RWPE2 (cell line): ENCODE data around the gene LRP11.
"Not testable (repeated sequence)": the region's sequence is repeated elsewhere in the genome, so short reads cannot be mapped to it uniquely, and the experiment has no call there.

Experiments
- ATAC-seq: fragments of 200-7000 bp; cut with Tn5 transposase; 3 replicates; pipeline ENCODE4 v1.9.1; 2021; ENCODE audit warnings: low read depth
- DNase-seq: peaks from one replicate; pipeline ENCODE4 v3.0.0-alpha.2; 2020; ENCODE audit warnings: low spot score
- H3K27ac ChIP-seq: fragments of 450-650 bp; 2 replicates; pipeline ENCODE4 v1.5.1; 2017; ENCODE audit warnings: mild to moderate bottlenecking; ENCODE audit not compliant: poor library complexity, severe bottlenecking
- H3K27me3 ChIP-seq: fragments of 250-450 bp; sonication (Bioruptor Pico); 2 replicates; pipeline ENCODE4 v1.5.1; 2021; ENCODE audit warnings: mild to moderate bottlenecking, moderate library complexity; ENCODE audit not compliant: insufficient read depth, poor library complexity, severe bottlenecking
- H3K36me3 ChIP-seq: fragments of 250-450 bp; sonication (Bioruptor Pico); 2 replicates; pipeline ENCODE4 v1.5.1; 2020; ENCODE audit warnings: low read depth, mild to moderate bottlenecking, moderate library complexity
- H3K4me1 ChIP-seq: fragments of 250-450 bp; sonication (Bioruptor Pico); 2 replicates; pipeline ENCODE4 v1.5.1; 2021; ENCODE audit warnings: mild to moderate bottlenecking, moderate library complexity; ENCODE audit not compliant: insufficient read depth, poor library complexity, severe bottlenecking
- H3K4me3 ChIP-seq: fragments of 250-450 bp; sonication (Bioruptor Pico); 2 replicates; pipeline ENCODE4 v1.5.1; 2021; ENCODE audit warnings: mild to moderate bottlenecking, moderate library complexity; ENCODE audit not compliant: severe bottlenecking
- H3K9me3 ChIP-seq: fragments of 250-450 bp; sonication (Bioruptor Pico); 2 replicates; pipeline ENCODE4 v1.5.1; 2021; ENCODE audit warnings: mild to moderate bottlenecking, moderate library complexity; ENCODE audit not compliant: severe bottlenecking
- TF ChIP-seq, protein P1 (sequence below): fragments of 450-650 bp; IDR thresholded peaks from one replicate; pipeline ENCODE4 v1.5.1; 2017; ENCODE audit warnings: mild to moderate bottlenecking, moderate library complexity; ENCODE audit not compliant: poor library complexity, severe bottlenecking

Gene LRP11

DNA sequence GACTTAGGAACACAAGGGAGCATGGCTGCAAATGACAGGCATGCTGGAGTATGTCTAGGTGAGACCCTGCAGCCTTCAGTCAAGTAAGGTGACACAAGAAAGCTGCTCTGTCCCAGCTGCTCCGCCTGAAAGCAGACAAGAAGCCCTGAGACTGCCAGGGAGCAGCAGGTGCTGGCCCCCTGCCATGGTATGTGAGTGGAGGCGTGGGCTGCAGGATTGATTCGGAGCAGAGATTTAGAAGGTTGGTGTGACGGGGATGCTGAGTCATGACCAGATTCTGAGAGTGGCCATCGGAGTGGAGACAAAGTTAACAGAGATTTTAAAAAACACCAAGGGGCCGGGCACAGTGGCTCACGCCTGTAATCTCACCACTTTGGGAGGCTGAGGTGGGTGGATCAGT, 17.8 kb downstream of the LRP11 start:
- Histone ChIP-seq H3K4me1 (peaks cover 32% of the 10 kb centered on the region), H3K4me3 (no peak overlapping the region), H3K36me3 (peaks cover 54% of the 10 kb centered on the region), H3K27ac (peak overlapping the region; percentile 82), H3K9me3 (no peaks in the 10 kb centered on the region), H3K27me3 (no peaks in the 10 kb centered on the region)
- TF ChIP-seq, protein P1, sequence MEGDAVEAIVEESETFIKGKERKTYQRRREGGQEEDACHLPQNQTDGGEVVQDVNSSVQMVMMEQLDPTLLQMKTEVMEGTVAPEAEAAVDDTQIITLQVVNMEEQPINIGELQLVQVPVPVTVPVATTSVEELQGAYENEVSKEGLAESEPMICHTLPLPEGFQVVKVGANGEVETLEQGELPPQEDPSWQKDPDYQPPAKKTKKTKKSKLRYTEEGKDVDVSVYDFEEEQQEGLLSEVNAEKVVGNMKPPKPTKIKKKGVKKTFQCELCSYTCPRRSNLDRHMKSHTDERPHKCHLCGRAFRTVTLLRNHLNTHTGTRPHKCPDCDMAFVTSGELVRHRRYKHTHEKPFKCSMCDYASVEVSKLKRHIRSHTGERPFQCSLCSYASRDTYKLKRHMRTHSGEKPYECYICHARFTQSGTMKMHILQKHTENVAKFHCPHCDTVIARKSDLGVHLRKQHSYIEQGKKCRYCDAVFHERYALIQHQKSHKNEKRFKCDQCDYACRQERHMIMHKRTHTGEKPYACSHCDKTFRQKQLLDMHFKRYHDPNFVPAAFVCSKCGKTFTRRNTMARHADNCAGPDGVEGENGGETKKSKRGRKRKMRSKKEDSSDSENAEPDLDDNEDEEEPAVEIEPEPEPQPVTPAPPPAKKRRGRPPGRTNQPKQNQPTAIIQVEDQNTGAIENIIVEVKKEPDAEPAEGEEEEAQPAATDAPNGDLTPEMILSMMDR = no peak
- ATAC-seq = peak; percentile 45
- peak; percentile 81 for DNase-seq

DNA sequence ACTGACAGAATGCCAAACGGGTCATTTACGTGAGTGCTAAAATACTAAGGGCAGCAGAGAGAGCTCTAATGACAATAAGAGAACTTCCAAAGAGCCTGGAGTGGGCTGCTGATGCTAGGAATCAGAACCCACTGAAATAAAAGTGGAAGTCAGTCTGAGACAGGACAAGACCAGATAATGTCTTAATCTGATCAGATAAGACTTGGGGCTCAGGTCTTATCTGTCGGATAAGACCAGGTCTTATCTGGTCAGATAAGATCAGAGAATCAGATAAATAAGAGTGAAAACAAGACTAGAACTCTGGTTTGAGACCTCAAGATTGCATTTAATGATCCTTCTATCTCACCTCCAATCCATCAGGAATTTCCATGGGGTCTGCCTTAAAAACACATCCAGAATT, 18.6 kb downstream of the LRP11 start:
- Histone ChIP-seq H3K4me1 (peaks cover 37% of the 10 kb centered on the region), H3K27ac (peak overlapping the region; percentile 82), H3K36me3 (peaks cover 54% of the 10 kb centered on the region), H3K9me3 (no peaks in the 10 kb centered on the region), H3K27me3 (no peaks in the 10 kb centered on the region), H3K4me3 (no peak overlapping the region)
- no peak for ATAC-seq
- DNase-seq = no peak
- TF ChIP-seq, protein P1 = no peak

DNA sequence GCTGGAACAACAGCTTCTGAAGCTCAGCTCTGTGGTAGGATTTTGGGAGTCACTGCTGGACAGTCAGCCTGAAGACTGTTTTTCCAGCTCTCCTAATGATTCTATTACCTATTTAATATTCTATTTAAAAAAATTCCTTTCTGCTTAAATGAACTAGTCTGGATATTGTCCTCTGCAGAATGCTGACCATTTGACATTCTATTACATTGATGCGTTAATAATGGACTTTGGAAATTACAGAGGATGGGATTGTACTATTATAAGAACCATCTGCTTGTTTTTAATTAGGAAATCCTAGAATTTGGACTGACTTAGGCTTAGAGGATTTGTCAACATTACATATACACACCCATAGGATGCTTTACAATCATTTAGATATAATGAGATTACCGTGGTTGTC, 19.7 kb downstream of the LRP11 start:
- no peaks in the 10 kb centered on the region for H3K9me3 ChIP-seq
- no peak overlapping the region for H3K4me3 ChIP-seq
- H3K4me1 ChIP-seq = peaks cover 44% of the 10 kb centered on the region
- H3K27me3 ChIP-seq = no peaks in the 10 kb centered on the region
- DNase-seq (no peak), ATAC-seq (no peak)
- TF ChIP-seq, protein P1 = no peak
- H3K36me3 ChIP-seq = peaks cover 62% of the 10 kb centered on the region
- no peak overlapping the region for H3K27ac ChIP-seq

DNA sequence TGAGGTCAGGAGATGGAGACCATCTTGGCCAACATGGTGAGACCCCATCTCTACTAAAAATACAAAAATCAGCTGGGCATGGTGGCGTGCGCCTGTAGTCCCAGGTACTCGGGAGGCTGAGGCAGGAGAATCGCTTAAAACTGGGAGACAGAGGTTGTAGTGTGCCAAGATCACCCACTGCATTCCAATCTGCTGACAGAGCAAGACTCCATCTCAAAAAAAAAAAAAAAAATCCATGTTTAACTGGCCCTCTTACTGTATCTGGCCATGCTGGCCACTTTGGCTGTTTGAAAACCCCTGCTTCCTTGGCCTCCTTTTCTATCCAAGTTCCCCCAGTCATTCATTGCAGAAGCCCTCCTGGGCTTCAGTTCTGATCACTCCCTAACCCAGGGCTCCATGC, 20.1 kb downstream of the LRP11 start:
- not testable (repeated sequence) for H3K9me3 ChIP-seq, H3K27me3 ChIP-seq, ATAC-seq, DNase-seq, H3K4me3 ChIP-seq, H3K27ac ChIP-seq
- Histone ChIP-seq H3K36me3 (peaks cover 62% of the 10 kb centered on the region), H3K4me1 (peaks cover 44% of the 10 kb centered on the region)

DNA sequence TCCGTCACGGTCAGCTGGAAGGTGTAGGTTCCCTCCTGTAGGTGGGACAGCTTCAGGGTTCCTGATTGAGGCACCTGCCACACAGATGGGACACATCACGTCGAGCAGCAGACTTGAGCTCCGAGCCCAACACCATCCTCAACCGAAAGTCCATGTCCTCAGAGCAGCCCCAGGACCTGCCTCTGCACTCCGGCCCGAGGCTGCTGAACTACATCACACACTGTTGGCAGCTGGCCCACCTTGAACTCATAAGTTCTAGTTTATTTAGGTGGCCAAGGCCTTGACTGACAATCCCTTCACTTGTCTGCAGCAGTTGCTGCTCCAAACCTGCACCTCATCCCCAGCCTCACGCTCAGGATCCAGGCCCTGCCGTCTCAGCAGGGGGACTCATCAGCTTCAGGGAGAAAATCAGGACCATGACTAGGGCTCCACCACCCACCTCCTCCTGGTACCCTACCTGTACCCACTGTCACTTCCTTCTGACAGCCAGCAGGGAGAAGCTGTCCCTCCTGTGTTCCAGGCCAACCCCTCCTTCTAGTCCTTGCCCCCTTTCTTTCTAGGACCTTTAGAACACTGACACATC, 21.0 kb downstream of the LRP11 start:
- peaks cover 59% of the 10 kb centered on the region for H3K36me3 ChIP-seq
- no peak for DNase-seq
- H3K4me1 ChIP-seq = peaks cover 42% of the 10 kb centered on the region

More for the DNA sequence above, 21.0 kb downstream of the LRP11 start:
- no peak overlapping the region for H3K27ac ChIP-seq
- no peaks in the 10 kb centered on the region for H3K9me3 ChIP-seq
- H3K27me3 ChIP-seq = no peaks in the 10 kb centered on the region
- TF ChIP-seq, protein P1 = no peak
- H3K4me3 ChIP-seq = no peak overlapping the region
- no peak for ATAC-seq
